ENCODE measurements around the gene TUBGCP2.

The TUBGCP2 gene

DNA sequence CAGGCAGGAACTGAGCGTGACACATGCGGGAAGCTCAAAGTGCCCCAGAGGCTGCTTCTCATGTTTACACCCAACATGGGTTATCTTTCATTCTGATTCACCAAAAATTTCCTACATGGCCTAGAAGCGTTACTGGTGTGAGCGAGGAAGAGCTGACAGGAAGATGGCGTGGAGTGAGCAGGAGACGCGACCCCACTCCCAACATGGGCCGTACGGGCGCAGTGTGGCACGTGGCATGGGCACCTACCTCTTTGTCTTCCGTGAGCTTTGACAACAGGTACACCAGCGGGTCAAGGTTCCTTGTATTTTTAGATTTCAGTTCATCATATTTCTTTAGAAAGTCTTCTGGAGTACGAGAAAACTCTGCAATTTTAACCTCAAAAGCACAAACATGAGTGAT, 8.9 kb downstream of the TUBGCP2 start:
- no peak for DNase-seq

DNA sequence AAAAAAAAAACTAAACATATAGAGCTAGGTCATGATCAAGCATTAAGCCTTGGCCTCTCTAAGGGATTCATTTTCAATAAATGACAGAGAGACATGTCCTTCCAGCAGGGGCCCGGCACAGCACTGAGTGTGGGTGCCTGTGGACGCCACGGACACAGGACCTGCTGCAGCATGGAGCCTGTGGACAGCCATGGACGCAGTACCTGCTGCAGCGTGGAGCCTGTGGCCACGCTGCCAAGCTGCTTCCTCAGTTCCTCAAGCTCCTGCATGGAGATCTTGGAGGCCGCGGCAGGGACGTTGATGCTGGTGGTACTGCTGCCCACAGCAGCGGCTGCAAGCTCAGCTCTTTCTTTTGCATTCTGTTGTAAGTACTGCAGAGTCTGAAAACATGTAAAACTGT, 9.4 kb downstream of the TUBGCP2 start:
- no peak for DNase-seq

DNA sequence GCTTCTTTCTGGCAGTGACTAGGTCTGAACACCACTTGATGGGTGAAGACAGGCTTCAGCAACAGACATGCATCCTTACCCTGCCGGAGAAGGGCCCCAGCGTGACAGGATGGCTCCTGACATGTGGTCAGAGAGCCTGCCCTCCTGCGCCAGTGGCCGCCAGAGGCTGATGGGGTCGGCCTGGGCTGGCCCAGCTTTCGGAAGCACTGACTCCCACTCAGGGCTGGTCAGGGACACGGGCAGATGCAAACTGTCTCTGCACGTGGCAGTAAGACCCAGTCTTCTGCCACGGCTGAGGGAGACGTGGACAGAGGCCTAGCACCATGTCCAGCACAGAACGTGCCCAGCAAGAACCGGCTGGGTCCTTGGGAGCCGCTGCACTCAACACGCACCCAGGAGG, 10.2 kb downstream of the TUBGCP2 start:
- DNase-seq: no peak

DNA sequence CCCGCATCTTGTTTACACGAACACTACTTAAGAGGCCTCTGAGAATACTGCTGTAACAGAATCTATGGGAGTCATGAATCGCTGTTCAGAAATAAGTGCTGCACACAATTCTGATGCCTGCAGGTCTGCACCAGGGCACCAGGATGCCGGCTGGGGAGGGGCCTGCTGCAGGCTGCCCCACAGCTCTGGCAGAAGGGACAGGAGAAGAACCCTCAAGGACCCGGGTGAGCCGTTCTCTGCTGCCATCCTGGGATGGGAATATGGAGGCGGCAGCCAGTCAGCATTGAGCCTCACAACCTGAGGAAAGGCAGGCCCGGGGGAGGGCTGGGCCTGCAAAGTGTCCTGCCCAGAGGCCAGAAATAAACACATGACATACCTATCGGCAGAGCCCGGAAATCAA, 11.2 kb downstream of the TUBGCP2 start:
- no peak for DNase-seq

DNA sequence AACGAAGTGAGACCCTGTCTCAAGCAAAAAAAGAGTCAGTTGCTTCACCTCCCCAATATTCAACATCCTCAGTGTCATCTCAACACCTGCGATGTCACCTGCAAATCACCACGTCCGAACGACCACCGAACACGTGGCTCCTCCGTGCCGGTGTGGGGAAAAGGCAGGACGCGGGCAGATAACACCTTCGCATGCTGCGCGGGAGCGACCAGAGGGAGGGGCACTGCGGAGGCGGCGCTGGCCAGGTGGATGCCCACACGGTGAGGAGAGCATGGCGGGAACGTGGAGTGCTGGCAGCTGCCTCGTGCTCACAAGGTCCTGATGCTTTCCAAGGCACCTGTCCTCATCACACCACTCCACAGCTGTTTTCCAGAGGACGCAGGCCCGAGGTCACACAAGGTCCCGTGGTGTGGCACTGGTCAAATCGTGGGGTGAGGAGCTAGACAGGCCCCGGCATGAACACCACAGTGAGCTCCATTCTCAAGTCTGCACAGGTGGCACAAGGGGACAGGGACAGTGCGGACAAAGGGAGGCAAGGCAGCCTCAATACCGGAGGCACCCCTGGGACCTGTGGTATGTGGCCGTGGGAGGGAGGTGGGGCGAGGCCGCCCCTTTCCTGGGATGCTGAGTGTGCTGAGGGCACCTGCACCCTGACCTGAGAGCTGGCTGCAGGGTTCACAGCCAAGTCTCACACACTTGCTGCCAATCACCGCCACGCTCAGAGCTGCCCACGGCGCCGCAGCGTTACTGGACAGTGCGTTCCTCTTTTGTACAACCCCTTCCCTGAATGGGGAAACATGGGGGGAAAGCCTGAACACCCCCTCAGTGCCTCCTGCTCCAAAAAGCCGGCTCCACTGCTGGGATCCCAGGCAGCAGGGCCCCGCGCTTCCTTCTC, 13.0 kb downstream of the TUBGCP2 start:
- no peak for DNase-seq

DNA sequence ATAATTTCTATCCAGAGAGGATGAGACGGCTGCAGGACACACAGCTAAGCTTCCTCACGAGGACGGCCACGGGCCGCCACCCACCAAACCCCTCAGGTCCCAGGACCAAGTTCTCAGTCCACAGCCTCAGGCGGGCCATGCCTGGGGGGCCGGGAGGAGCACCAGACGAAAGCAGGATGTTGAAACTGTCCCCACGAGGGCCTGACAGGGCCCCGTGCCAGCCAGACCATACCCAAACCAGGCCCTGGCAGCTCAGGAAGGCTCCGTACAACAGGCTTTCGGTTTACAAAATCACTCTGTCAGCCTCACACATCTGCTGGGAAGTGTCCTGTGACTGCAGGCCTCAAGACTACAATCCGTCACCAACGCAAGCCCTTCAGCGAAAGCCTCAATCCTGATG, 14.5 kb downstream of the TUBGCP2 start:
- DNase-seq: no peak

DNA sequence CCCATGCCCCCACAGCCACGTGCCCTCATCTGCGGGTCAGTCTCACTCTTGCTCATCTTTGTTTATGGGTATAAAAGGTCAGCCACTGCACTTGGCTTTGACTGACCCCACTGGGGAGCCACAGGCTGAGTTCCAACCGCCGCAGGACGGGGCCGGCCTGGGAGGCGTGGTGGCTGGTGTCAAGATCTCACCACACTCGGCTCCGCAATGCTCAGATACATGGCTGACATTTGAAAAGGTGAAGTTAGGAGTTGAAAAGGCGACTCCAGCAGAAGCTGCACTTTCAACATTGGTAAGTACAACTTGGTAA, 14.9 kb downstream of the TUBGCP2 start:
- no peak for DNase-seq

DNA sequence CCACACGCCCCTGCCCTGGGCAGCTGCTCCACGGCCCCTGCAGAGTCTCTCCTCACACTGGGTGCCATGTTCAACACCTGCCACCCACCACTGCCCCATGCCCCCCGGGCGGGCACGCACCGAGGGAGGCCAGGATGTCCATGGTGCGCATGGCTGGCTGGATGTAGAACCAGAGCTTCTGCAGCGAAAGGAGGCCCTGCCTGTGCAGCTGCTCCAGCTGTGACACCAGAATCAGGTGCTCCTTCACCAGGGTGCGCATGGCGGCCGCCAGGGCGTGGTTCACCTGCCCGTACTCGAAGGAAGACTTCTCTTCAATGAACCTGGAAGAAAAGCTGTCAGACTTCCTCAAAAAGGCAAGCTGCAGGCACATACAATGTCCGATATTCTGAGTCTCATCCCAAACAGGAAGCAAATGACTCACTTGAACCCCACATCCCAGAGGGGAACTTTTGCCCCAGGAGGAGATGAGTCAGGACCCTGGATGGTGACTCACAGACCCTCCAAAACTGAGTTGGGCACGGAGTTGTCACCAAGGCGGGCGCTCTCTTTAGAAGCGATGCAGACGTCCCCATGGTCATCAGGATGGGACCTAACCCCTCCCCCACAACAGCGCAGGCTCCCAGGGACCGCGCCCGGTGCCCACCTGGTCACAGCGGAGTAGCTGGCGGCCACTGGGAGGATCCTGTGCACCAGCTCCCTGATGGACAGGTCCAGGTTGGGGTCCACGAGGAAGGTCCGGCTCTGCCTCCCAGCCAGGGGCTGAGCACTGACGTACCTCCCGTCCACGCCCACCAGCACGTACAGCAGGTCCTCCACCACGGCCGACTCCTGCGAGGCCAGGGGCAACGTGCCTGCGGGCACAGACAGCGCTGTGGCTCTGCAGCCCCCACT, 15.5 kb downstream of the TUBGCP2 start:
- DNase-seq: no peak

DNA sequence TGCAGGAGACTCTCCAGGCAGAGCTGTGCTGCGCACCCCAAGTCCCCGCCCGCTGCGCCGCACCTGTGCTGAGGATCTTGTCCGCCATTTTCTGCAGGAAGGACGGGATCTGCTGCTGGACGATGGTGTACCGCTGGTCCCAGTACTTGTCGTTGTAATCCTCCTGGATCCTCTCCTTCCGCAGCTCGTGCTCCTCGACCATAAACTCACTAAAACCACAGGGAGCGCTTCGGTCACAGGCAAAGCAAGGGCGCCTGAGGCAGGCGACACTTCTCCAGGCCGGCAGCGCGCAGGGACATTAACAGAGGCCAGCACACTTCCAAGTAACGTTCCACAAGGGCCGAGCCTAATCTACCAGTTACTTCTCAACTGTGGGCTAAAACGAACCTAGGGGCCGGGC, 18.9 kb downstream of the TUBGCP2 start:
- no peak for DNase-seq

DNA sequence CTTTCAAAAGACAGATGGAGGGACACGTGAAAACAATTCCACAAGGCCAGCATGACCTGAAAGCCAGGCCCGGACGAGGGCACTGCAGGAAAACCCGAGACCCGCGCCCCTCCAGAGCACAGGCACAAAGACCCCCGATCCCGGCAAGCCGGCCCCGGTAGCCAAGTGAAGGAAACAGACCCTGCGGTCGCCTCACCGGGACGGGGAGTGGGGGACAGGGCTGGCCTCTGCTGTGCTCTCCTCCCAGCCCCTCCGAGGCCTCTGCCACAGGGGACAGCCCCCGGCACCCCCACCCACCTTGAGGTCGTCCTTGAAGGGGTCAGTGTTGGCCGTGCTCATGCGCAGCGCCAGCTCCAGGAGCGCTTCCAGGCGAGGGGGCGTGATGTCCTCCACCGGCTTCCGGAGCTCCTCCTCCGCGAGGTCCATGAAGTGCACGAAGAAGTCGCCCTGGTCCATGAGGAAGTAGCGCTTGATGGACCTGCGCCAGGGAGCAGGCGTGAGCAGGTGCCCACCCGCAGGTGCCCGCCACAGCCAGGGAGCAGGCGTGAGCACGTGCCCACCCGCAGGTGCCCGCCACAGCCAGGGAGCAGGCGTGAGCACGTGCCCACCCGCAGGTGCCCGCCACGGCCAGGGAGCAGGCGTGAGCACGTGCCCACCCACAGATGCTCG, 20.7 kb downstream of the TUBGCP2 start:
- no peak for DNase-seq

DNA sequence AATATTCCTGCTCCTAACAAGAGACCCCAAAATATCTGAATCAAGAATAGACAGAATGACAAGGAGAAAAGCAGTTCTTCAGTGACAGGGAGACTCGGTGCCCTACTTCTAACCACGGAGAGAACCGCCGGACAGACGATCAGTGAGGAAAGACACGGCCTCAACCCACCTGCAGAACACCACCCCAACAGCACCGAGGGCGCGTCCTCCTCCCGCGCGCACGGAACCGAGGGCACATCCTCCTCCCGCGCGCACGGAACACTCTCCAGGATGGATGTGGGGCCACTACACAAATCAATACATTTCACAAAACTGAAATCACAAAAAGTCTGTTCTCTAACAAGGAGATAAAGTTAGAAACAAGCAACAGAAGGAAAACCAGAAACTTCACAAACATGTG, 22.3 kb downstream of the TUBGCP2 start:
- no peak for DNase-seq

DNA sequence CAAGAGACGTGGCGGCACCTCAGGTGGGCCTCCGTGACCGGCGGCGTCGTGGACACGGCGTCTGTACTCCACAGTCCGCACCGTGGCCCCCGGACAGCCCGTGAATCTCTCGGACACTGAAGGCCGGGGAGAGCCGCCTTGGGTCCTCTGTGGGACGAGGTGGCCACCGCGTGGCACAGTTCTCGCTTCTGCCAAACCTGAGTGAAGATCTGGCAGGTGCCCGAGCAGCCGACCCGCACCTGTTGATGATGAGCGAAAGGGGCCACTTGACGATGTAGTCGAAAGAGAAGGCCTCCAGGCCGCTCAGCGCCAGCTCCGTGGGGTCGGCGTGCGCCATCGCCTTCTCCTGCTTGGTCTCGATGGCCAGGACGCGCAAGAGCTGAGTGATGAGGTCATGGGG, 23.5 kb downstream of the TUBGCP2 start:
- no peak for DNase-seq

DNA sequence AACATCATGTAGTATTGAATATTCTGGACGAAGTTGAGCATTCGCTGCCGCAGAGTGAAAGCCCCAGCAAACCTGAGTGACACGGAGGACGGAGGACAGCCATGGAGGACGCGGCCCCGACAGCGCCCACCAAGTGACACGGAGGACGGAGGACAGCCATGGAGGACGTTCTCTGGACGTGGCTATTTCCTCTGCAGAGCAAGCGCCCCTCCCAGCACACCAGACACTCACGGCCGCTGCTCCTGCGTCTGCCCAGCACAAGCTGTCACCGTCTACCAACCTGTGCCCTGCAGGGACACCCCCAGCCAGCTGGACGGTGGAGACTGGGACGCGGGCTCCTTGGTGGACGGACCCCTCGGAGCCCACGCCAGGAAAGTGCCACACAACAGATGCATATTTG, 24.7 kb downstream of the TUBGCP2 start:
- no peak for DNase-seq

DNA sequence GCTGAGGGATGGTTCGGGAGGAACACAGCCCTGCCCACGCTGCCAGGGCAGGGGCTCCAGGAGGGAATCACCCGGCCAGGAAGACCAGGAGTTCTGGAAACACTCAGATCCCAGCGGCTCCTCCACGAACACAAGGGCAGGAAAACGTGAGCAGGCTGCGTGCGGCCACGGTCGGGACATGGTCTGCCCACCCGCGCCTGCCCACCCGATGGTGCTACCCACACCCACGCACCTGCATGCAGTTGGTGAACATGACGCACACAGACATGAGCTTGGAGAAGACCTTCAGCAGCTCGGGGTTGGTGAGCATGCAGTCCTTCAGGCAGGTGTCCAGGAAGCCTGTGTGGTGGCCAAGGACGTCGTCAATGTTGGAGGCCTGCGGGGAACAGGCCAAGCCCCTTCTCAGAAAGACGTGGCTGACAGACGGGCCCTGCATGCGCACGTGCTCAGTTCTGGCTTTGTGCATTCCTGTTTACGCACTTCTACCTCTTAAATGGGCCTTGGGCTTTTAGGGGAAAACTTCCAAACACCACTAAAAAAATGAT, 25.8 kb downstream of the TUBGCP2 start:
- no peak for DNase-seq

DNA sequence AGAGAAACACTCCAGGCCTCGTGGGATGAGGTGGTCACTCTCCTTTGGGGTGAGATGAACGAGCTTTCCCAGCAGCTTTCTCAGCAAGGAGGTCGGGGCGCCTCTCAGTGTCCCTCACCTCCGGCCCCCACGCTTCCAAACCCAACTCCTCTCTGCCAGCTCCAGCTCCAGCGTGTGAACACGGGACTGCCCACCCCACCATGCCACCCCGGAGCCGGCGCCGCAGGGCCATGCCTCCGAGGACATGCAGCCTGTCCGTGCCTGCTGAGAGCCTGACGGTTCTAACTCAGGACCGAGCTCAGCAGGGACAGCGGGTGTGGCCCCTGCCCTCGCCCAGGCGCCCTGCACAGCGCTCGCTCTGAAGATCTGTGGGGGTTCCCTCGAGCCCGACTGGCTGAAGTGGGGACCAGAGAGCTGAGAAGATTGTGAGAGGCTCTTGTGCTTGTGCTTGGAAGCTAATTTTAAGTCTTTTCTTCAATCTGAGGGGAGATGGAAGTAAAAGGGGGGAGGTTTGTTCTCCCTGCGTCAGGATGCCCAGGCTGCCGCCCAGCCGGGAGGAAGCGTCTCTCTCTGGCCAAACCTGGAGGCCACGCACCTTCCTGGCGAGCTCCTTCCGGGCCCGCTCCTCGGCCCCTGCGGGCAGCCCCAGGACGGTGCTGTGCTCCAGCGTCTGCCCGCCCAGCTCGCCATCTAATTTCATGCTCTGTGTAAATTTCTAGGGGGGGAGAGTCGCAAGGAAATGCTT, 26.9 kb downstream of the TUBGCP2 start:
- DNase-seq: no peak

DNA sequence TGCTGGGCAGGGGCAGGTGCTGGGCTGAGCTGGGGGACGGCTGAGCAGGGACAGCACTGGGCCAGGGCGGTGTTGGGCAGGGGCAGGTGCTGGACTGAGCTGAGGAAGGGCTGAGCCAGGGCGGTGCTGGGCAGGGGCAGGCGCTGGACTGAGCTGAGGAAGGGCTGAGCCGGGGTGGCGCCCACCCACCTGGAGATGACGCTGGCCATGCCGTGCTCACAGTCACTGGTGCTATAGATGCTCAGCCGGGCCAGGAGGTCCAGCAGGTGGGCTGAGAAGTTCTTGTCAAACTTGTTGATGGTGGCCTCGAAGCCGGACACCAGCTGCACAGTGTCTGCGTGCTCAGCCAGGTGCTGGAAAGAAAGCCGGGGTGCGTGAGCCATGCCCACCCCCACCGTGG, 27.6 kb downstream of the TUBGCP2 start:
- no peak for DNase-seq

DNA sequence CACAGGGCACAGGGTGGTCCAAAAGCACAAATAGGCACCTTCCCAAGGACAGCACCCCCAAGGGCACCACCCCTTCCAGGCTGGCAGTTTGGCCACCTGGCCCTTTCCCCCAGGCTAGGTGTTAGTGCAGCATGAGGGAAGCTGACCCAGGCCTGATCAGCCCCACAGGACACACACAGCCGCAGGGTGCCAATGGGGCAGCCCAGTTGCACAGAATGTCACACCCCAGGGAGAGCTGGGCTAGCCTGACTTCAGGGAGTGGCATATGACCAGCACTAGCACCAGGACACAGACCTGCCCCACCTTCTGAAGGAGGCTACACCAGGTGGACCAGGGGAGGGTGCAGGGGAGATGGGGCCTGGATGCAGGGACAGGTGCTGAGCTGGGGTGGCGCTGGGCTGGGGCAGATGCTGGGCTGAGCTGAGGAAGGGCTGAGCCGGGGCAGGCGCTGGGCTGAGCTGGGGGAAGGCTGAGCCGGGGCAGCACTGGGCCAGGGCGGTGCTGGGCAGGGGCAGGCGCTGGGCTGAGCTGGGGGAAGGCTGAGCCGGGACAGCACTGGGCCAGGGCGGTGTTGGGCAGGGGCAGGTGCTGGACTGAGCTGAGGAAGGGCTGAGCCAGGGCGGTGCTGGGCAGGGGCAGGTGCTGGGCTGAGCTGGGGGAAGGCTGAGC, 28.1 kb downstream of the TUBGCP2 start:
- no peak for DNase-seq

DNA sequence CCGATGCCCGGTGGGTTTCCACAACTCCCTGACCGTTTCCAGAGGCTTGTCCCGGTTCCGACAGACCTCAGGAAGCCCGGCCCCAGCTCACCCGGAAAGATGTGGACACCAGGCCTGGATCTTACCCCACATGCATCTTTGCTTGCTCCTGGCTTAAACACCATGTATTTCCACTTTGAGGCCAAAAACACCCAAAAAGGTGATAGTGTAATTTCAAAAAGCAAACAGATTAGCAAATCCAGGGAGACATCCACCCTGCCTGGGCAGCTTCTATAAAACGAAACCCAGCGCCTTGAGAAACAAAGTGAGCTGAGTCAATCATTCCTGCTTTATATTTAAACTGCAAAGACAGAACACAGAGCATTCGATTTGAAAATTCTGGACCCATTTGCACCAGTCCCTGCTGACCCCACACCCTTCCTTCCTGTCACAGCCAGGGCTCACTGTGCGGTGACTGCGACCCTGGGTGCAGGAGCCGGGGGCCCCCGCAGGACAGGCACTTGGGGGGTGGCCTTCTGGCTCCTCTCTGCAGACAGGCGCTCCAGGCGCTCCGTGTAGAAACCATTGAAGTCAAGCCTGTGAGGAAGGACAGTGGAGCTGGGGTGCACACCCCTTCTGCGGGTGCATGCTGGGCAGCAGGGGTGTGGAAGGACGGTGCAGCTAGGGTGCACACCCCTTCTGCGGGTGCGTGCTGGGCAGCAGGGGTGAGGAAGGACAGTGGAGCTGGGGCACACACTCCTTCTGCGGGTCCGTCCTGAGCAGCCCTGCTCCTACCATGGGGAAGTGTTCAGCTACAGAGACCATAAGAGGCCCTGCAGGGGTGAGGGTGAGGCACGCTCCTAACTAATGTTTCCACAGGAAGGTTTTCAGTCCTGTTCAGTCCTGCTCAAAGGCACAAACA, 29.1 kb downstream of the TUBGCP2 start:
- no peak for DNase-seq

DNA sequence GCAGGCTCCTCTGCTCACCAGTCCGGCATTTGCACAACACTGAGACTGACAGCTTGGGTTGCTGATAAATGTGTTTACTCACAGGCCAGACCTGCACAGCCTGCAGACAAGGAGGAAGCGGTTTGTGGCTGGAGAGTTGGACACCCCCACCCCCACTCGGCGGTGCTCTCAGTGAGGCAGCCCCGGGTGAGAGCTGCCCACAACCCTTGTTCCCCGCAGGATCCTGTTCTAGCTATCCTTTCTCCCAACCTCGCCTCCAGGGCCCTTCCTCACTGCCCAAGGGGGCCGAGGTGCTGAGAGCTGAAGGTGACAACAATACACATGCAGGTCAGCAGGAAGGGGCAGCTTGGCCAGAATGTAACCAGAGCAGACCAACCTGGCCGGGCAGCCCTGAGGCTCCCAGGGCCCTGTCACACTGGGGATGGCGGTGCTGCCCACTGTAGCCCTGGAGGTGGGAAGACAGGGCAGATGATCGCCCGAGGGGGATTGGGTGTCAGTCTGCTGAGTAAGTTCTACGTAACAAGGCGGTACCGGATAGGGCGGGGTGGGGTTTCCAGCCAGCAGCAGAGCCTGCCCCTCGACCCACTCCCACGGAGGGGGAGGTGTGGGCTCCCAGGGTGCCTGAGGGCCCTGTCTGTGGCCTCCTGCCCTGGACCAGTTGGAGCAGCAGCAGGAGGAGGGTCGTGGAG, 30.0 kb downstream of the TUBGCP2 start:
- no peak for DNase-seq

DNA sequence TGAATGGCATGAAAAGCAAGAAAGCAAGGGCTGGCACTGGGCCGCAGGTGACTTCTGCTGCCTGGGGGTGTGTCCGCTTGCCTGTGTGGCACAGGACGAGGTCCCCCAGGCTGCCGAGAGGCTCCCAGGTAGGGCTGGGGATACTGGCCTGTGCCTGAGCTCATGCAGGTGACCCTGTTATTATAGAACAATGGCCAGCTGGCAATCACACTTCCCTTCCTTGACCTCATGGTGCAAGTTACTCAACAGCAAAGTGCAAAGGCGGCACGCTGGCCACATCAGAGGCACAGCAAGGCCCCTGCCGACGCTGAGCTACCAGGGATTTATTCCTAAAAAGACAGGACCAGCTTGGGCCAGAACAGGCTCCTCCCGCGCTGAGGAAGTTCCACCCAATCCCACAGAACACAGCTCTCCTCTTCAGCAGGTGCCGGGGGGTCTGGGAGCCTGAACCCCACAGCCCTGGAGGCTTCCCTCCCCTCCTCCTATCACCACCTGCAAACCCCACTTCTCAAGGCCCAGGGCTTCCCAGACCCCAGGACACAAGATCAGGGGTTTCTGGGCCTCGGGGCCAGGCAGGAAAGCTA, 30.6 kb downstream of the TUBGCP2 start:
- DNase-seq: no peak

Measured in effector CD8-positive, alpha-beta T cell (primary cell).